ENCODE measurements around the gene TENM4. TPM values are rescaled to one million over a fixed set of nuclear protein-coding genes. Genes with fewer than 3 reads are reported as not detected.

Gene TENM4
- total and polyA plus RNA-seq, 10 of the 15 experiments (the other 5 are each of a cell fraction or from before 2014, with no cell fraction given), result 0.03 to 0.12 (median 0.06) TPM; not detected in 7

- TF ChIP-seq ETV6 (conservative IDR thresholded peaks at IDR 0.05 in 1 of 2, IDR thresholded peaks at IDR 0.05 in 1 of 2; ENCODE audit: borderline replicate concordance in 1 of 2, low read depth in 1 of 2) (no peak), SUPT20H (IDR thresholded peaks at IDR 0.05; ENCODE audit: borderline replicate concordance, control insufficient read depth, low read depth, low read length) (no peak), BMI1 (IDR thresholded peaks at IDR 0.05; ENCODE audit: borderline replicate concordance) (no peak), BACH1 (IDR thresholded peaks at IDR 0.05; ENCODE audit: borderline replicate concordance) (no peak)
These were observed 751.2 kb downstream of the TENM4 start (continued) for GRCh38 chr11:78689585-78690153.

- no peaks in the 10 kb centered on the region for H3K9me3 ChIP-seq (replicated peaks; ENCODE audit: control insufficient read depth, insufficient read depth, low read length)
- in situ Hi-C loops (cut with MboI) (no loop called here), intact Hi-C loops (cut with micrococcal nuclease; ENCODE audit: unreplicated experiment) (no loop called here)
- no peaks in the 10 kb centered on the region; a peak in 1 of 4 replicates for H3K27me3 ChIP-seq (replicated peaks in 1 of 2; ENCODE audit: control insufficient read depth in 2 of 2, insufficient read depth in 2 of 2, low read length in 1 of 2)
- FAIRE-seq (no peak), ATAC-seq (no peak), DNase-seq (ENCODE audit: low read depth, low spot score) (no peak)
- H3K79me2 ChIP-seq (ENCODE audit: control insufficient read depth, insufficient read depth, low read length), result no peaks in the 10 kb centered on the region
- 19% methylated on average over 3 of the region's 3 CpGs for WGBS (ENCODE audit: insufficient coverage, insufficient replicate concordance, low lambda C conversion rate, missing lambda C conversion rate)
- no peaks in the 10 kb centered on the region for H3K4me1 ChIP-seq (ENCODE audit: control insufficient read depth, insufficient read depth, low read length)
- no TSS peak for BruUV-seq (replicated peaks)
- ChIA-PET POLR2A (no interaction called here), CTCF (no interaction called here), RAD21 (ENCODE audit: unreplicated experiment) (no interaction called here), SMC1A (ENCODE audit: uncharacterized antibody, unreplicated experiment) (no interaction called here)
- H3K4me2 ChIP-seq (ENCODE audit: control insufficient read depth, insufficient read depth), result no peak overlapping the region
- TF ChIP-seq RAD21 (IDR thresholded peaks at IDR 0.05; ENCODE audit: insufficient read depth, low read depth, low read length) (no peak), JUNB (IDR thresholded peaks at IDR 0.05) (no peak), IRF3 (IDR thresholded peaks at IDR 0.05) (no peak), NRF1 (conservative IDR thresholded peaks at IDR 0.05; ENCODE audit: low read depth, low read length) (no peak), ZNF24 (IDR thresholded peaks at IDR 0.05) (no peak), BCL11A (IDR thresholded peaks at IDR 0.05; ENCODE audit: low read depth, low read length) (no peak)
- H2AFZ ChIP-seq (ENCODE audit: control insufficient read depth, low read depth, low read length), result no peak overlapping the region
- no peak overlapping the region for H3K9ac ChIP-seq (ENCODE audit: control insufficient read depth, insufficient read depth, low read length)
- H3K36me3 ChIP-seq (ENCODE audit: control insufficient read depth in 2 of 2, insufficient read depth in 2 of 2, low read length in 1 of 2), result no peaks in the 10 kb centered on the region
- no peak overlapping the region for H3K4me3 ChIP-seq
- no peak overlapping the region for H3K27ac ChIP-seq (ENCODE audit: control insufficient read depth, insufficient read depth)
- no peaks in the 10 kb centered on the region for H4K20me1 ChIP-seq (ENCODE audit: control insufficient read depth, insufficient read depth)
These were observed 751.7 kb downstream of the TENM4 start for GRCh38 chr11:78689101-78689500.
